HFFc6 (cell line): Measurements from ENCODE around the gene HOXB8. TPM values are rescaled to one million over a fixed set of nuclear protein-coding genes. Genes with fewer than 3 reads are reported as not detected.

Source experiments
- DNase-seq: peaks from one replicate; pipeline ENCODE4 v3.0.0-alpha.2; 2018
- H3K27ac Mint-ChIP-seq: 2 replicates; pipeline ENCODE4 v1.8.0; 2020; ENCODE audit warnings: mild to moderate bottlenecking, mixed read lengths
- H3K27me3 Mint-ChIP-seq: 2 replicates; pipeline ENCODE4 v1.8.0; 2021; ENCODE audit warnings: mild to moderate bottlenecking, moderate library complexity, mixed read lengths; ENCODE audit not compliant: insufficient read depth
- H3K36me3 Mint-ChIP-seq: 2 replicates; pipeline ENCODE4 v1.8.0; 2021; ENCODE audit warnings: low read depth, mixed read lengths
- H3K4me1 Mint-ChIP-seq: 2 replicates; pipeline ENCODE4 v1.8.0; 2020; ENCODE audit warnings: low read depth, mixed read lengths
- H3K4me3 Mint-ChIP-seq: 2 replicates; pipeline ENCODE4 v1.8.0; 2020; ENCODE audit warnings: mild to moderate bottlenecking, moderate library complexity, mixed read lengths
- H3K9me3 Mint-ChIP-seq: 2 replicates; pipeline ENCODE4 v1.8.0; 2020; ENCODE audit warnings: mild to moderate bottlenecking, mixed read lengths
- total RNA-seq, 6 experiments: library from RNA; stranded (reverse); fragmentation: NEBNext Ultra II Directional; extraction: Animal tissue kit (Norgen Biotek cat#: 25700); gene quantifications; 2 replicates in 1 of 6; 3 replicates in 5 of 6; pipeline ENCODE4 v1.2.3, GENCODE V29; 2021
- TF ChIP-seq, protein P1 (sequence below): fragments of 200-600 bp; sonication (generic); IDR thresholded peaks from 2 replicates; pipeline ENCODE4 v1.5.0; 2021; ENCODE audit warnings: antibody characterized with exemption, mild to moderate bottlenecking

HOXB8 gene
- total RNA-seq, 6 experiments from 2014 or later, result not detected

DNA sequence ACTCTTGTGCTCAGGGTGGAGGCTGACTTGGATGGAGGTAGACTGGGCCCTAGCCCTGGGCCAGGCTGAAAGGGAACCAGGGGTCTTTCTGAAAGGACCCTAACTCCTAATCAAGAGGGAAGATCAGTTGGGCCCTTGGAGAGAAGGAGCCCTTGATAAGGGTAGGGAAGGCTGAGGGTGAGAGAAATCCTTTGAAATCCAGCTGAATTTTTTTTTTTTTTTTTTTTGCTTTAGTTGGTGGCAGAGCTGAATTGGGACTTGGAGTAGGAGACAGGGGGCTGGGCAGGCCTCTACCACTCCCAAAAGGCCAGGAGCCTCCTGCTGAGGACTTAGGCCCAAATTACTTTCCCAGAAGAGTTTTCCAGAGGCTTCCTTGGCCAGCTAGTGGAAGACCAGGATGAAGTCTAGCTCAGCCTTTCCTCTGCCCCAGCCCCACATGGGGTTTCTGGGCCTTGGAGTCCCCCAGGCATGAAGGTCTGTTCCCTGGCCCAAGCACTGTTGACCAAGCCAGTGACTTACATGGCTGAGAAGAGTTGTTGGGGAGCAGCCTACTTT is 24.4 kb downstream of the HOXB8 start:
- Mint-ChIP-seq H3K27ac (no peak overlapping the region), H3K4me3 (no peak overlapping the region), H3K36me3 (no peaks in the 10 kb centered on the region; the same call in 1 of the 2 replicates)

GRCh38 chr17:48589831-48590606 is 25.1 kb downstream of the HOXB8 start, which contains the start of gene HOXB3:
TSS of gene HOXB3 (minus strand) at chr17:48590241. CDS start at chr17:48552474, 37,767 bp downstream.
- Mint-ChIP-seq H3K27ac (no peak within 1 kb of the TSS), H3K9me3 (no peaks in the 10 kb centered on the region), H3K36me3 (no peaks in the 10 kb centered on the region; the same call in 1 of the 2 replicates), H3K4me3 (peak within 1 kb of the TSS; percentile 50; the same call in 1 of the 2 replicates), H3K4me1 (peaks cover 33% of the 10 kb centered on the region), H3K27me3 (peaks cover 89% of the 10 kb centered on the region)
- no peak for DNase-seq
- TF ChIP-seq, protein P1, sequence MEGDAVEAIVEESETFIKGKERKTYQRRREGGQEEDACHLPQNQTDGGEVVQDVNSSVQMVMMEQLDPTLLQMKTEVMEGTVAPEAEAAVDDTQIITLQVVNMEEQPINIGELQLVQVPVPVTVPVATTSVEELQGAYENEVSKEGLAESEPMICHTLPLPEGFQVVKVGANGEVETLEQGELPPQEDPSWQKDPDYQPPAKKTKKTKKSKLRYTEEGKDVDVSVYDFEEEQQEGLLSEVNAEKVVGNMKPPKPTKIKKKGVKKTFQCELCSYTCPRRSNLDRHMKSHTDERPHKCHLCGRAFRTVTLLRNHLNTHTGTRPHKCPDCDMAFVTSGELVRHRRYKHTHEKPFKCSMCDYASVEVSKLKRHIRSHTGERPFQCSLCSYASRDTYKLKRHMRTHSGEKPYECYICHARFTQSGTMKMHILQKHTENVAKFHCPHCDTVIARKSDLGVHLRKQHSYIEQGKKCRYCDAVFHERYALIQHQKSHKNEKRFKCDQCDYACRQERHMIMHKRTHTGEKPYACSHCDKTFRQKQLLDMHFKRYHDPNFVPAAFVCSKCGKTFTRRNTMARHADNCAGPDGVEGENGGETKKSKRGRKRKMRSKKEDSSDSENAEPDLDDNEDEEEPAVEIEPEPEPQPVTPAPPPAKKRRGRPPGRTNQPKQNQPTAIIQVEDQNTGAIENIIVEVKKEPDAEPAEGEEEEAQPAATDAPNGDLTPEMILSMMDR, result no peak

More for the DNA sequence above, 24.4 kb downstream of the HOXB8 start:
- peaks cover 34% of the 10 kb centered on the region for H3K4me1 Mint-ChIP-seq
- TF ChIP-seq, protein P1, result no peak
- no peaks in the 10 kb centered on the region for H3K9me3 Mint-ChIP-seq
- peaks cover 91% of the 10 kb centered on the region for H3K27me3 Mint-ChIP-seq
- no peak for DNase-seq

DNA sequence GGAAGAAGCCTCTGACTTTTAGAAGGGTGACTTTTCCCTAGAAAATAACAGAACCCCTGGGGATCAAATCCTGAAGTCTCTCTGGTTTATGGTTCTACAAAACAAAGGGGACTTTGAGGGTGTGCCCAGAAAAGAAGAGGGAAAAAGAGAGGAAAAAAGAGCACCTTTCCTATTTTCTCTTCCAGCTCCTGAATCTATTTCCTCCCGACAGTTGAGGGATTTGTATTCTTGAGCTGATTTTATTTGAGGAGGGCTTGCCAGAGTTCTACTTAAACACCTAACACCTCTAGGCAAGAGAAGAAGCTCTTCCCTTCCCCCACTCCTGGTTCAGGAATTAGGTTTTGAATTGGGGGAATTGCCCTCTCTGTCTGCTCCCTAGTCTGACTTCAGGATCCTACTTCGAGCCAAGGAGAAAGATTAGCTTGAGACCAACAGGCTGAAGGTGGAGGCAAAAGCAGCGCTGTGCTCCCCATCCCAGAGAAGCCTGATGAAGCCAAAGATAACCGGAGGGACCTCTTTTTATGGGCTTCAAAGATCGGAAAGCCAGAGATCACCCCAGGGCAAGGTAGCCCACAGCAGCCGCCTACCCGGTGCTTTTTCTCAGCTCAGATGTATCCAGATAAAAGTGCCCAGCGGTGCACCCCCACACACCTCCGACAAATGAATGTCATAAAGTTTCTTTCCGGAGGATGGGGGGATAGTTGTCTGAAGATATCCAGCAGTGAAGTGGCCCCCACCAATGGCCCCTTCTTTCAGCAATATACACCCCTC is 25.8 kb downstream of the HOXB8 start:
- H3K36me3 Mint-ChIP-seq, result no peaks in the 10 kb centered on the region; the same call in 1 of the 2 replicates
- DNase-seq, result no peak
- TF ChIP-seq, protein P1, result no peak
- no peak overlapping the region for H3K27ac Mint-ChIP-seq
- peaks cover 33% of the 10 kb centered on the region for H3K4me1 Mint-ChIP-seq
- no peaks in the 10 kb centered on the region for H3K9me3 Mint-ChIP-seq
- peaks cover 84% of the 10 kb centered on the region for H3K27me3 Mint-ChIP-seq
- no peak overlapping the region; the same call in 1 of the 2 replicates for H3K4me3 Mint-ChIP-seq

- H3K4me3 Mint-ChIP-seq, result no peak overlapping the region
- H3K36me3 Mint-ChIP-seq, result no peaks in the 10 kb centered on the region; the same call in 1 of the 2 replicates
- TF ChIP-seq, protein P1, result no peak
- no peaks in the 10 kb centered on the region for H3K9me3 Mint-ChIP-seq
- no peak overlapping the region for H3K27ac Mint-ChIP-seq
- no peak for DNase-seq
- H3K27me3 Mint-ChIP-seq, result peaks cover 85% of the 10 kb centered on the region
- peaks cover 26% of the 10 kb centered on the region for H3K4me1 Mint-ChIP-seq
These were observed 26.6 kb downstream of the HOXB8 start for GRCh38 chr17:48588528-48588927.

- peaks cover 23% of the 10 kb centered on the region for H3K4me1 Mint-ChIP-seq
- peaks cover 87% of the 10 kb centered on the region for H3K27me3 Mint-ChIP-seq
- no peaks in the 10 kb centered on the region for H3K9me3 Mint-ChIP-seq
- TF ChIP-seq, protein P1, result no peak
- H3K4me3 Mint-ChIP-seq, result no peak overlapping the region
- no peak for DNase-seq
- no peaks in the 10 kb centered on the region; the same call in 1 of the 2 replicates for H3K36me3 Mint-ChIP-seq
- H3K27ac Mint-ChIP-seq, result no peak overlapping the region
These were observed 27.0 kb downstream of the HOXB8 start for GRCh38 chr17:48588074-48588415.
